Measurements from ENCODE around the gene SNAPC1. TPM values are rescaled to one million over a fixed set of nuclear protein-coding genes. Genes with fewer than 3 reads are reported as not detected.

Gene SNAPC1
- total RNA-seq, 1 experiment from 2014 or later: 6.8 TPM

DNA sequence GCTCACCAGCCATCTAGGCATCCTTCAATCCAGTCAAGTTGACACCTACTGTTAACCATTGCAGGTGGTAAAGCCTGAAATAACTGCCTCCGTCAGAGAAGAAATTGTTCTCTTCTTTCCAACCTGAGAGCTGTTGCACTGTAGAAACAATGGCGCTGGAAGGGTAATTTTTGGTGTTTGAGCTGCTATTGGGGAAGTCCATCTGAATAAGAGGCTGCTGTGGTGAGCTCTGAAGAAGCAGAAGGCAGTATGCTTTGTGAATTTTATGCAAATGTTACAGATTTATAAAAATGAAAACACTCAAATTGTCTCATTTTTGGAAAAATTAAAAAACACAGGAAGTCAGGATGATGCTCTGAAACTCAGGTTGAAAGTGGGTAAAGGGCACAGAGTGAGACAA is 60.2 kb downstream of the SNAPC1 start:
- WGBS (ENCODE audit: extremely low coverage, insufficient read length, low lambda C conversion rate): no CpG with 5 or more reads among the region's 2 CpGs

More for the DNA sequence above, 60.2 kb downstream of the SNAPC1 start:
- no peak overlapping the region for H3K23ac ChIP-seq (ENCODE audit: insufficient read length, low read depth, low read length)
- no peak overlapping the region for H4K5ac ChIP-seq (ENCODE audit: insufficient read length, low read depth, low read length)
- no peak for DNase-seq
- peak overlapping the region; percentile 28 for H4K91ac ChIP-seq (ENCODE audit: insufficient read length, low read depth, low read length)
- TF ChIP-seq, protein P1, sequence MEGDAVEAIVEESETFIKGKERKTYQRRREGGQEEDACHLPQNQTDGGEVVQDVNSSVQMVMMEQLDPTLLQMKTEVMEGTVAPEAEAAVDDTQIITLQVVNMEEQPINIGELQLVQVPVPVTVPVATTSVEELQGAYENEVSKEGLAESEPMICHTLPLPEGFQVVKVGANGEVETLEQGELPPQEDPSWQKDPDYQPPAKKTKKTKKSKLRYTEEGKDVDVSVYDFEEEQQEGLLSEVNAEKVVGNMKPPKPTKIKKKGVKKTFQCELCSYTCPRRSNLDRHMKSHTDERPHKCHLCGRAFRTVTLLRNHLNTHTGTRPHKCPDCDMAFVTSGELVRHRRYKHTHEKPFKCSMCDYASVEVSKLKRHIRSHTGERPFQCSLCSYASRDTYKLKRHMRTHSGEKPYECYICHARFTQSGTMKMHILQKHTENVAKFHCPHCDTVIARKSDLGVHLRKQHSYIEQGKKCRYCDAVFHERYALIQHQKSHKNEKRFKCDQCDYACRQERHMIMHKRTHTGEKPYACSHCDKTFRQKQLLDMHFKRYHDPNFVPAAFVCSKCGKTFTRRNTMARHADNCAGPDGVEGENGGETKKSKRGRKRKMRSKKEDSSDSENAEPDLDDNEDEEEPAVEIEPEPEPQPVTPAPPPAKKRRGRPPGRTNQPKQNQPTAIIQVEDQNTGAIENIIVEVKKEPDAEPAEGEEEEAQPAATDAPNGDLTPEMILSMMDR (conservative IDR thresholded peaks at IDR 0.05): no peak
- no peak overlapping the region for H3K27ac Mint-ChIP-seq
- no peak overlapping the region for H3T11ph ChIP-seq (ENCODE audit: low read length)
- H3K18ac ChIP-seq (ENCODE audit: insufficient read length, low read depth, low read length): no peak overlapping the region
- no peak overlapping the region for H2BK20ac ChIP-seq (ENCODE audit: low read depth, low read length, poor library complexity, severe bottlenecking)
- H3K4me1 Mint-ChIP-seq: no peaks in the 10 kb centered on the region
- H3K14ac ChIP-seq (ENCODE audit: insufficient read depth, low read length): no peak overlapping the region
- H3K9ac ChIP-seq (ENCODE audit: extremely low read depth, insufficient read length, low read length): no peak overlapping the region
- no peaks in the 10 kb centered on the region; a peak in 1 of 5 replicates for H3K9me3 Mint-ChIP-seq
- no peaks in the 10 kb centered on the region for H3K27me3 ChIP-seq (ENCODE audit: insufficient read depth, low read length)
- H2AFZ ChIP-seq (ENCODE audit: low read length): no peak overlapping the region
- no peak overlapping the region for H3K56ac ChIP-seq (ENCODE audit: insufficient read length, low read depth, low read length)
- no peak overlapping the region for H4K8ac ChIP-seq (replicated peaks; ENCODE audit: insufficient read length, low read depth, low read length)
- no peak overlapping the region for H2BK15ac ChIP-seq (ENCODE audit: low read depth, low read length)
- no peaks in the 10 kb centered on the region; the same call in 1 of the 2 replicates for H3K79me2 ChIP-seq (ENCODE audit: insufficient read depth, low read length)
- no peak overlapping the region for H3K4me3 Mint-ChIP-seq
- H3K23me2 ChIP-seq (ENCODE audit: insufficient read length, low read depth, low read length, poor library complexity, severe bottlenecking): no peaks in the 10 kb centered on the region
- H3K79me1 ChIP-seq (ENCODE audit: insufficient read depth, low read depth, low read length, poor library complexity, severe bottlenecking): no peaks in the 10 kb centered on the region
- no peaks in the 10 kb centered on the region for H3K9me3 ChIP-seq (ENCODE audit: control insufficient read depth, low read depth, low read length)
- no peaks in the 10 kb centered on the region for H4K20me1 ChIP-seq (ENCODE audit: control insufficient read depth, insufficient read depth, insufficient read length)
- H3K4ac ChIP-seq (ENCODE audit: low read depth, low read length): no peak overlapping the region
- no peaks in the 10 kb centered on the region for H3K36me3 Mint-ChIP-seq (ENCODE audit: insufficient read depth in 1 of 3, low read depth in 3 of 3)
- no peak overlapping the region for H2BK120ac ChIP-seq (ENCODE audit: low read depth, low read length, poor library complexity, severe bottlenecking)
- no peak overlapping the region for H2BK5ac ChIP-seq (ENCODE audit: insufficient read length, low read length)
- no peaks in the 10 kb centered on the region; the same call in none of the 2 replicates for H3K27me3 Mint-ChIP-seq (ENCODE audit: low read depth)
- no peak overlapping the region for H3K4me2 ChIP-seq (ENCODE audit: insufficient read depth, insufficient read length, low read length)
- H2BK12ac ChIP-seq (ENCODE audit: insufficient read length, low read depth, low read length): no peak overlapping the region
- H2AK5ac ChIP-seq (ENCODE audit: insufficient read length, low read length): no peak overlapping the region
- no peaks in the 10 kb centered on the region for H3K4me1 ChIP-seq (ENCODE audit: insufficient read depth, low read length)
- no peak overlapping the region for H3K27ac ChIP-seq (ENCODE audit: insufficient read length, low read depth, low read length)

Data from H9 (cell line).